Measurements from ENCODE around the gene PBXIP1.

The PBXIP1 gene

DNA sequence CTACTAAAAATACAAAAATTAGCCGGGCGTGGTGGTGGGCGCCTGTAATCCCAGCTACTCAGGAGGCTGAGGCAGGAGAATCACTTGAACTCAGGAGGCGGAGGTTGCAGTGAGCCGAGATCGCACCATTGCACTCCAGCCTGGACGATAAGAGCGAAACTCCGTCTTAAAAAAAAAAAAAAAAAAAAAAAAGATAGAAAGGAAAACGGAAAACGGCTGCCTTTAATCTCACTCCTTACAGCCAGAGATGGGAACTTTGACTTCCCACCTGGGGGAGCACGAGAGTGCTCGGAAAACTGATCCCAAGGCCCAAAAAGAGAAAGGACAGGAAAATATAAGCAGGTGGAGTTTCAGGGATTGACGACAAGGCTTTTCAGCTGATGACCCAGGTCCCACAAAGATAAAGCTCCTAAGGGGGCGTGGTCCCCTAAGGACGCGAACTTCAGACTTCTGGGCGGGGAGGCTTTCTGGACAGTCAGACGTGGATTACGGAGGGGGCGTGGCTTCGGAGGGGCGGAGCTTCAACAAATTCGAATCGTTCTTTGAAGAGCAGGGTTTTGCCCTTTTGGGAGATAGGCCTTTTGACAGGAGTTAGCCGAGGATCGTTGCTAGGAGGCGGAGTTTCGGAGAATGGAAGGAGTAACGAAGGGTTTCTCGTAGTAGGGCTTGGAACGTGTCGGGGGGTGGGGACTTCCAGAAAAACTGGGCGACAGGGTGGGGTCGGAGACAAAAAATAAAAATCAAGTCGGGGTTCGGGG, 17.6 kb upstream of the PBXIP1 start:
- DNase-seq (ENCODE audit: low read depth in 2 of 2) = peak; percentile 80 to 84

DNA sequence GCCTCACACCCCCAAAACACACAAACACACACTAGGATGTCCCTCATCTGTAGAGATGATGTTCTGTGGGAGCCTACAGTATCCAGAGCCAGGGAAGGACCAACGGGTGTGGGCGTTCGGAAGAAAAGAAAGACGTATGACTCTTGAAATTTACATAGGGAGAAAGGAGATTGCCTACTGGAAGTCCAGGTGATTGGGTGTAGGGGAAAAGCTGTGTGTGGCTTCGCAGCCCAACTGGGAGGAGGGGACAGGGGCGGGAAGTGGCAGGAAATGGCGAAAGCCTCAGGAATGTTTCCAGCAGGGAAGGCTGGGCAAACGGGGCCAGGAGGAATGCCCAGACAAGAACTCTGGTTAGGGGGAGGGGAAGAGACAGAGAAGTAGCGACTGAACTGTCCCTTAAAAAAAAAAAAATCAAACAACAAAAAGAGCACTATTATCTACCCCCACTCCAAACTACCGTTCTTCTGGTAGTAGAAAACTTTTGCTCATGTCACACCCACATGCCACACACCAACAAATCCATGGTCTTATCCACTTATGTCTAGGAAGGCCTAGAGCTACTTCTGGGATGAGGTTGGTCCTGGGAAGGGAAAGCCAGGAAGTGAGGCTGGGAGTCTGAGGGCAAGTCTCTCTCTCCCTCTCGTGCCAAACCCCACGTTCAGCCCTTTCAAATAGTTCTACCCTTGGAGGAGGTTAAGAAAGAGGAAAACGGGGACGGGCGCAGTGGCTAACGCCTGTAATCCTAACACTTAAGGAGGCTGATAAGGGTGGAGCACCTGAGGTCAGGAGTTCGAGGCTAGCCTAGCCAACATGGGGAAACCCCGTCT, 16.8 kb upstream of the PBXIP1 start:
- DNase-seq (ENCODE audit: low read depth in 2 of 2) = no peak

DNA sequence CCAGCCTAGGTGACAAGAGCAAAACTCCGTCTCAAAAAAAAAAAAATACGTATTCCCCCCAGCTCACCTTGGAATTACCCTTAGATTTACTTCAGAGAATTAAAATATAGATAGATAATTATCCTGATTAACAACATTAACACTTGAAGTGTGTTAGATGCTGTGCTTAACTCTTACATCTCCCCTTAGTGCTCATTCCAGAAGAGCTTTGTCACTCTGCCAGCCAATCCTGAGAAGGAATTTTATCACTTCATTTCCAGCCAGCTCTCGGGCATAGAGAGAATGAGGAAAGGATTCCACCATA, 16.3 kb upstream of the PBXIP1 start:
- no peak for DNase-seq (ENCODE audit: low read depth in 2 of 2)

DNA sequence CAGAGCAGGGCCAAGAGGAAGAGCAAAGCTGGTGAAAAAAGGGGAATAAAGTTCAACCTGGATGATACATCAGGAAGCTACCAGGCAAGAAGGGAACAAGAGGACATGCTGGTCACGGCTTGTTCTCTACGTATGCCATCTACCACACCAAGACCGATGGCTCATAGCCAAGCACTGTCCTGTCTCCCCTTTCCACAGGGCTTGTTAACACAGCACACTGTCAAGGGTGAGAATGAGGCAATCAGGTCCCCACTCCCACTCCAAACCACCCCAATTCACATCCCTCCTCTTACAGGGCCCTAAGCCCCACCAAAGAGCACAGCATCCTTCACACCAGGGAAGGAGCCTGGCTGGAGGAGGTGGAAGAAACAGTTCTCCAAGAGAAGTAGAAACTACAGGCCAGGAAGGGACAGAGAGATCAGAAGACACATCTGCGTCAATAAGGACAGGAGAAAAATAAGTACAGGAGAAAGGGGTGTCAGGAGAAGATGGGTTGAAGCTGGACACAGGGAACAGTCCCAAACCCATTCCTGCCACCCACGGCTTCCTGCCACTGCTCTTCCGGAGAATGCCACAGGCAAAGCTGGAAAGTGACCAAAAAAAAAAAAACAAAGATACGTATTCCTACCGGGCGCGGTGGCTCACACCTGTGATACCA, 15.6 kb upstream of the PBXIP1 start:
- DNase-seq (ENCODE audit: low read depth in 2 of 2) = no peak

DNA sequence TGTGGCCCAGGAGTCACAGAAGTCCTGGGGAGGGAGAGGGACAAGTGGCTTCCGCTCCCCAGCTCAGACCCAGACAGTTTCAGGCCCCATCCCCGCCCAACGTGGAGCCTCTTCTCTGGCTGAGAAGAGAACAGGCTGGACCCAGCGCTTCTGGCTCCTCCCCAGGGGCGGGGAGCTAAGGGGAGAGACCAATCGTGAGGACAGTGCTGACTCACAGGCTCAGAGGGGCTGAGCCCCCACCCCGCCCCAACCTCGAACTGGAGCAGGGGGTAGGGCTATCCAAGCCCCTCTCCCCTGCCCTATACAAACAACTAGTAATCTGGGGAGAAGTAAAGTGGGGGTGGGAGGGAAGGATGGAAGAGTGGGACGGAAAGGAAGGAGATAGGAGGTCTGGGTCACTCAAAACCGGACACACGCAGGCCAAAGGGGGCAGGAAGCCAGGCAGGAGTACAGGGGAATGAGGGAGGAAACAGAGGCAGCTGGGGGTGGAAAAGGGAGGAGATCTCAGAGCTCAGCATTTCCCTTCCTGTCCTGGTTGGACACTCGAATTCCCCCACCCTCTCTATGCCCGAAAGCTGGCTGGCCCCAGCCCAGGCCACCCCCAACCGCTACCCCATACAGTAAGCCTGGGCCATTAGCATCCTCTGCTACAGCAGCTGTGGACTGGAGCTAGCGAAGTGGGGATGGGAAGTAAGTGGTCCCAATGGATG, 14.9 kb upstream of the PBXIP1 start, which contains the start of gene SHC1:
Gene SHC1 (minus strand): TSS at position 117 of the 710 bp plus-strand sequence. CDS start 221 bp downstream, outside the sequence.
- no peak for DNase-seq (ENCODE audit: low read depth in 2 of 2)

DNA sequence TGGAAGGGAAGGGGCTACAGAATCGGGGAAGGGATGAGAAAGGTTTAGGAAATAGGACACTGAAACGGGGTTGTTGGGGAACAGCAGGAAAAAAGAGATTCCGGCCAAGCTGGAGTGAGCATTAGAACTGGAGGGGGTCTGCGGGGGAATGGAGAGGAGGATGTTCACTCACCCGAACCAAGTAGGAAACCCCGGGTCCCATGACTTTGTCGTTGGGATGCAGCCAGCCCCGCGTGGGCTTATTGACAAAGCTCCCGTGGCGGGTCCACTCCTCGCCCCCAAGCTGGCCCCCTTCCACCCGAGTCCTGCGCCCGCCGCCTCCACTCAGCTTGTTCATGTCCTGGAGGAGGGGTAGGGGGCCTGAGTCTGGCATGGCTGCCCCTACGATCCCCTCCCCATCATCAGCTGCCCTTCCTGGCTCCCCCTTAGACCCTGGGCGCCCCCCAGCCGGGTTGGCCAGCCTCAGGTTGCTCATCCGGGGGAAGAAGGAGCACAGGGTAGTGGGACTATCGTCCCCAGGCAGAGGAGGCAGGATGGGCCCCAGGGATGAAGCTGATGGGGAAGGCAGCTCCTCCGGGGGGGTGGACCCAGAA, 14.1 kb upstream of the PBXIP1 start:
- no peak for DNase-seq (ENCODE audit: low read depth in 2 of 2)

DNA sequence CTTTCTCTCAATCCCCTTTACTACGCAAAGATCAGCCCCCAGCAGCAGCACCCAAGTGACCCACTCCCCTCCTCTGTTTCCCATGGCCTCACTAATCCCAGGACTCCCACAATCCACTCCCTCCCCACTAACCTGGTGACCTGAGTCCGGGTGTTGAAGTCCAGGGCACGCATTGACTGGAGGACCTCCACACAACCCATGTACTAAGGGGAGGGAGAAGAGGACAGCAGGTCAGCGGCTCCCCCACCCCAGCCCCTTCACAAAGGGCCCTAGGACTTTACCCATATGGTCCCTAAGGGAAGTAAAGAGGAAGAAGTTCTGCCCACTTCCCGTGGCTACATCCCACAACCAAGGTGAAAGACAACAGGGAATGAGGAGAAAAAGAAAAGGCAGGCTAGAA, 13.3 kb upstream of the PBXIP1 start:
- DNase-seq (ENCODE audit: low read depth in 2 of 2) = no peak

DNA sequence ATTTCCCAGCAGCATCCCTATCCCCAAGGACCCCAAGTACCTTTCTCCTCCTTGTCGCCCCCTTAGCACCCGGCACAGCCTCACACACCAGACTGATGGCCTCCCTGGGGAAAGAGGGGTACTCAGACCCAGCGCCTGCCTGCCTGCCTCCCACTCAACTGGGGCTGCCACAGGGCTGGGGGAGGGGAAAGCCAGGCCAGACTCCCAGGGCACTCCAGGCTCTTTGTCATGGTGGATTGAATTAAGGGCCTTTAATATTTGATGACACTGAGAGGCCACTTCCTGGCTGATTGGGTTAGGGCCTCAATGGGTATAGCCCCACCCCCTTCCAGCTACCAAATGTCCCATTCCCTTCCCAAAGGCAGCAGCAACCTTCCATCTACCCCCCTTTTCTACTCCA, 12.8 kb upstream of the PBXIP1 start:
- no peak for DNase-seq (ENCODE audit: low read depth in 2 of 2)

DNA sequence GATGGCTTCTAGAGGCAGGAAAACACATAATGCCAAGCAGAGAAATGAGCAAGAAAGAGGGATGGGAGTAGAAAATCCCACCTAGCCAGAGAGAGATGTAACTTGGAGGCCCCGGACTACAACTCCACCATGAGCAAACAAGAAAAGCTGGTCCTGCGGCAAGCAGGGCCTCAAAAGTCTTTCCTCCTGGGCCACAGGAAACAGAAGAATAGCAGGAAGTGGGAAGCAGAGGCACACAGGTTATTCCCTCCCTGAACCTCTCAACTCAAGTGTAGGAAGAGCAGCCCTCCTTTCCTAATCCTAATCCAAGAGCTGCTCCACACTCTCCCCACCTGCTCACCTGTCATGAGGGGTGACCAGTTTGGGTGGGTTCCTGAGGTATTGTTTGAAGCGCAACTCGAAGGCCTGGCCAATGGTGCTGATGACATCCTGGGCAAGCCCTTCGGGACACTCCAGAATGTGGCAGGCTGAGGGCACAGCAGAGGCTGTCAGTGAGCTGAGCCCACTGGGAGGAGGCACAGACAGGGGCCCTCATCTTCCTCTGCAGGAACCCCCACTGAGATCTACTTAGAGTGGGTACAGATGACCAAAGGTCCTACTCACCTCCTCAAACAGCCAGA, 11.5 kb upstream of the PBXIP1 start:
- no peak for DNase-seq (ENCODE audit: low read depth in 2 of 2)

DNA sequence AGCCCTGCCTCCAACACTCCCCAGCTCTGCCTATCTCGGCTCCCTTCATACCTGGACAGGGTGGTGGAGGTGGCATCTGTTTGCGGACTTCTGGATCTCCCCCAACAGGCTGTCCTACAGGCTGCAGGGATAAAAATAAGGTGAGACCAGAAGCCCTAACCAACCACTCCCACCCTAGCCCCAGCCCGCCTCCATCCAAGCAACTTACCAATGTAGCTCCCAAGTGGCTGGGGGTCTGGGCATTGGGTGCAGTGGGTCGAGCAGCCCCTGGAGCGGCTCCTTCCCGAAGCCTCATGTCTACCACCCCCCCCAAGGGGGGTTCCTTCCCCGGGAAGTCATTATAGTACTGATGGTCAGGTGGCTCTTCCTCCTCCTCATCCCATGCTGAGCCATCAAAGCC, 10.2 kb upstream of the PBXIP1 start:
- no peak for DNase-seq (ENCODE audit: low read depth in 2 of 2)

DNA sequence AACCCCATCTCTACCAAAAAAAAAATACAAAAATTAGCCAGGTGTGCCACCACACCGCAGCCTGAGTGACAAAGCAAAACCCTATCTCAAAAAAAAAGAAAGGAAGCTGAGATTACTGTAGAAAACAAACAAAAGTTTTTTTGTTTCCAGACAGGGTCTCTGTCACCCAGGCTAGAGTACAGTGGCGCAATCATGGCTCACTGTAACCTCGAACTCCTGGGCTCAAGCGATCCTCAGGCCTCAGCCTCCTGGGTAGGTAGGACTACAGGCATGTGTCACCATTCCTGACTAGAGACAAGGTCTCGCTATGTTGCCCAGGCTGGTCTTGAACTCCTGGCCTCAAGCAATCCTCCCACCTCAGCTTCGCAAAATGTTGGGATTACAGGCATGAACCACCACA, 8.5 kb upstream of the PBXIP1 start:
- no peak for DNase-seq (ENCODE audit: low read depth in 2 of 2)

DNA sequence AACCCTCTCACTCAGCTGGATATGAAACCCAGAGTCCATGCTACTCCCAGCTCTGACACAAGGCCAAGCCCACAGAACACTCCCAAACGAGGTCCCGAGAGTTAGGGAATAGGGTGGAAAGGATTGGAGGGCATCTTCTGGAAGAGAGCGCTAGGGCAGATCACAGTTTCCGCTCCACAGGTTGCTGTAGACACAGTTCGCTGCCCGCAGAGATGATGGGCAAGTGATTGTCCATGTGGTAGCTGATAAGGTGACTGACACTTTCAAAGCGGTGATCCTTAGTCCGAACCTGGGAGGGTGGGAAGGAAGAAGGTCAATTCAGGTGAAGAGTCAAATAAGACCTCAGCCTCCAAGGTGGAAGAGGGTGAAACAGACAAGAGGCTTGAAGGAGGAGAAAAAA, 7.7 kb upstream of the PBXIP1 start:
- no peak for DNase-seq (ENCODE audit: low read depth in 2 of 2)

DNA sequence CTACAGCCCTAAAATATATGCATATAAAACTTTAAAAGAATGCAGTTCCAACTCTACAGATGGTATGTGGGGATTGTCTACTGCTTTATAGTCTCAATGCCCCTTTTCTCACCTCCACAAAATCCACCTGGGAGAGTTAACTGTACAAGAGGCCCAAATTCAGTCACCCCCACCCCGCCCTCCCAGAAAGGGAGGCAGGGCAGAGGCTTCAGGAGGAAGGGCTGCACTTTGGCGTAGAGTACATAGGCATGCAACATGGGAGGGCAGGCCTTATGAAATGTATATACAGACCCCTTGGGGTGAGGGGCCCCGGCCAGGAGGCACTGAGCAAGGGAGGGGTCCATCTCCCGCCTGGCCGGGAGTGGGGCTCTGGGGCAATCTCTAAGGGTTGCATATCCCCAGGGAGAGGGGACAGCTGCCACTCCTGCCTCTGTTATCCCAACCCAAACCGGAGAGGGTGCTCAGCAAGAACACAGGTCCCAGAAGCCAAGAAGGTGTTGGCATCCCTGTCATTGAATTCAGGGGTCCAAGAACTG, 7.0 kb upstream of the PBXIP1 start:
- DNase-seq (ENCODE audit: low read depth in 2 of 2) = no peak

DNA sequence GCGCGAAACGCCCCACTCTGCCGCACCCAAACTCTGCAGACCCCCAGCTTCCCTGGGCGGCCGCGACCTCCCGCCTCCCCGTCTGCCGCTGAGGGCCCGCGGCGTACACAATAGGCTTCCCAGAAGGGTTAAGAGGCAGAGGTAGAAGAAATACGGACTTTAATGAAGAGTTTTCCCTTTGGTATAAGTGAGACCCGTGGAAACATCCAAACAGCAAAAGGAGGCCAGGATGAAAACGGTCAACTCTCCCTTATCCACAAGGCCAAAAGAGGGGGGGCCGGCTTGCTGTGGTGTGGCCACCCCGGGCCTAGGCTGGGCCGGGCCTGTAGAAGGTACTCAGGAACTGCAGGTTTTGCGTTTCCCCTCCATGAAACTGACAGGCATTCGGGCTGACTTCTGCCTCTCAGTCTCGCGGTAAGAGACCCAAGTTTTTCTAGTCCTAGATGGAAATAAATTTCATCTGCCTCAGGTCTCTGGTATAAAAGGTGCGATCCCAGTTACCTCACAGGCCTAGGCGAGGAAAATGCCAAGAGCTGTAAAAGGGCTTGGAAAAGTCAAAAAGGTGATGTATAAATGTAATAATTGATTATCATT, 6.4 kb upstream of the PBXIP1 start:
- no peak for DNase-seq (ENCODE audit: low read depth in 2 of 2)

DNA sequence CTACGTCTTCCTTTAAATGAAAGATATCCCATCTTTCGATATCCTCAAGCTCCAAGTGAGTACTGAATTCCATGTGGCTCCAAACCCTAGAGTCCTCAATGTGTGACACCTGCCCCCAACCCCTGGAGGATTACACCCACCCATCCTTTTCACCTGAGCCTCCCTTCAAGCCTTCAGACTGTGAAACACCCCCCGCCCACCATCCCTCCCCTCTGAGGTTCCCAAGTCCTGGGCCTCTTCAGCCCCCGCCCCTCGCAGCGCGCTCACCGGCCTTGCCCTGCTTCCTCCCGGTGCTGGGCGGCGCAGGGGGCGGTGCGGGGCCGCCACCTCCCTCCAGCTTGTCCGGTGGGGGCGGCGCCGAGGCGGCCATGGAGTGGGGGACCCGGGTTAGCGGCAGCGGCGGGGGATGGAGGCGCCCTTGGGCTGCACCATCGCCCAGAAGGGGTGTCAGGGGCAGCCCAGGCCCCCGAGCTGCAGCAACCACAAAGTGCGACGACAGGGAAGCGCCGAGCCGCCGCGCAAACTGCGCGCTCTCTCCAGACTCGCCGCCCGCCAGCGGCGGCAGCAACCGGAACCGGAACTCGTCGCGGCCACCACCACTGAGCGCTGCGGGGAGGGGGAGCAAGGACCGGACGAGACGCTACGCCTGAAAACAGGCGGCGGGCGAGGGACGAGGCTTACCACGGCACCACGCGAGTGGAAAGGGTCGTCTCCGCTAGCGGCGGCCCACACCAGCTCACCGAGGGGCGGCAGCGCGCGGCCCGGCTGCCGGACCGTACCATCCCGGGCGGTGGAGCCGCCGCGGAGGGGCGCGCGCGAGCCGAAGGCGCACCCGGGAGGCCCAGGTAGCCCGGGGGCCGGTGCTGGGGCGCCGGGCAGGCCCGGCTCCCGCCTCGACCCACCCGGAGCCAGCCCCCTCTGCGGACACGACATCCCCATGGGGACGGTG, 5.6 kb upstream of the PBXIP1 start, which contains the start of gene PYGO2:
Gene PYGO2 (minus strand): TSS at position 576 of the 949 bp plus-strand sequence. CDS start 206 bp downstream, at position 370.
- peak; percentile 58 to 80 for DNase-seq (ENCODE audit: low read depth in 2 of 2)

DNA sequence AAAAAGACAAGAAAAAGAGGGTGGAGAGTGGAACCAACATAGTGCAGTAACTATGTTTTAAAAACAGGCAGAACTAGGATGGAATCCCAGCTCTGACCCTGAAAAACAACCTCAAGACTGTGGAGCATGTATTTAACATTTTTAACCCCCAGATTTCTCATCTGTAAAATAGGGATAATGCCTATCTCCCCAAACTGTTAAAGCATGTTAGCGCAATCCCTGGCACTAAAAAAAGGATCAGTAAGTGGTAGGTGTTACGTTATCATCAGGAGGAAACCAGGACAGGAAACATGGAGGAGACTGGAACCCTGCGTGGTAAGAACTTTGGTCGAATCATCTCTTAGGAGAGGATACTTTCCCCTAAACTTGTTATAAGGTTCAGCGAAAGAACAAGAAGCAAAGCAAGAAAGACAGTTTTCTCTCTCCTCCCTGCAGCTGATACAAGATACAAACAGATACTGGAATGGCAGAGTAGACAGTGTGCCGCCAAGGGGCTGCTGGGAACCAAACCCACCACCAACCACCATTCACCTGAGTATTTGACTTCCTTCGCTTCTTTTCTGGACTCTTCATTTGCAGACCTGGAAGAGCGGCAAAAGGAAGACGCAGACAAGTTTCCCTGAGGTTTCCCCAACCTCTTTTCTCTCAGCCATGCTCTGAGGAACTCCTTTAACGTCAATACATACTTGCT, 4.7 kb upstream of the PBXIP1 start:
- DNase-seq (ENCODE audit: low read depth in 2 of 2) = no peak

DNA sequence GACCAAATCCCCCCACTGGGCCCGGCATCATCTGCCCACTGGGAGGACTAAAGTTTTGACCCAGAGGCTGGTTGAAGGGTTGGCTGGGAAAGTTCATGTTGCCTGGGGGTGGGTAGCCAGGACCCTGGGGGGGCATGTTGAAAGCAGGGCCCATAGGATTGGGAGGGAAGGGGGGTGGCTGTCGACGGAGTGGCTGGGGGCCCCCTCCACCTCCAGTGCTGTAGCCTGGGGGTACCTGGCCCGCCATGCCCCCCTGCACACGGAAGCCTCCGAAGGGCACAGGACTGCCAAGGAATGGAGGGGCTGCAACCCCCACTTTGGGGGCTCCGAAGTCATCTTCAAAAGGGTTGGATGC, 3.5 kb upstream of the PBXIP1 start:
- no peak for DNase-seq (ENCODE audit: low read depth in 2 of 2)

DNA sequence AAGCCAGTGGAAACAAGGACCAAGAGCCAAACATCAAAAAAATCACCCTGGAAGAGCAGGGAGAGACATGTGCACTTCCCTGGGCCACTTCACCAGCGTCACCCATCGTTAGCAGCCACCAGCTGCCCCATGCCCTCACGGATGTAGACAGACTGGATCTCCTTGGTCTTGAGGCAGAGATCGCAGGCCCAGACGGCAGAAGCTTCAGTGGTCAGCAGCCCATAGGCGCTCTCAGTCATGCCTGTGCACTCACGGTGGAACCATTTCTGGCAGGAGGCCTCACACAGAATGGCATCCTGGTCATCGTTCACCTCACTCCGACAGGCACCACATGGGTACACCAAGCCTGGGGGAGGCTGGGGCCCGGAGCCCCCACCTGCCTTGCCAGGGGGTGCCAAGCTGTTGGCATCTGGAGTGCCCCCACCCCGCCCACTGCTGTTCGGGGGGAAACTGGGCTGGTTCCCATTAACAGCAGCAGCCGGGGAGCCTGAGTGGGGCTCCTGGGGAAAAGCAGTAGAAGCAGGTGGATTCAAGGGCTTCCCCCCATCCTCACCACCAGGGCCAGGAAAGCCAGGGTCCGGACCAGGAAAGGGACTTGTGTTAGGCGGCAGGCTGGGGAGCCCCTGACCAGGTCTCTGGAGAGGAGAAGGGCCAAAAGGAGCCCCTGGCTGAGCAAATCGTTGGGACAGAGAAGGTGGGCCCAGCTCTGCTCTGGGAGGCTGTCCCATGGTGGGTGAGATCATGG, 3.0 kb upstream of the PBXIP1 start:
- DNase-seq (ENCODE audit: low read depth in 2 of 2) = no peak

Measured in stimulated activated CD8-positive, alpha-beta memory T cell treated with anti-CD3 and anti-CD28 coated beads, Interleukin-7, amount 100 ng/mL, for 4 hours (primary cell).